Testis (tissue), 2 donors: ENCODE results near the gene PRXL2C.

ENCODE experiments used
- POLR2A ChIP-seq: fragments of 450-650 bp; IDR thresholded peaks from one replicate; pipeline ENCODE4 v1.6.1; 2017; ENCODE audit warnings: antibody characterized with exemption, mild to moderate bottlenecking, moderate library complexity
- TF ChIP-seq, protein P1 (sequence below), 3 experiments: fragments of 450-650 bp in 2 of 3; fragments of 200-600 bp in 1 of 3; sonication (generic) in 1 of 3; IDR thresholded peaks; one replicate each; pipeline ENCODE4 v1.5.1; 2016 to 2019; ENCODE audit warnings: antibody characterized with exemption in 3 of 3, mild to moderate bottlenecking in 2 of 3, moderate library complexity in 1 of 3

DNA sequence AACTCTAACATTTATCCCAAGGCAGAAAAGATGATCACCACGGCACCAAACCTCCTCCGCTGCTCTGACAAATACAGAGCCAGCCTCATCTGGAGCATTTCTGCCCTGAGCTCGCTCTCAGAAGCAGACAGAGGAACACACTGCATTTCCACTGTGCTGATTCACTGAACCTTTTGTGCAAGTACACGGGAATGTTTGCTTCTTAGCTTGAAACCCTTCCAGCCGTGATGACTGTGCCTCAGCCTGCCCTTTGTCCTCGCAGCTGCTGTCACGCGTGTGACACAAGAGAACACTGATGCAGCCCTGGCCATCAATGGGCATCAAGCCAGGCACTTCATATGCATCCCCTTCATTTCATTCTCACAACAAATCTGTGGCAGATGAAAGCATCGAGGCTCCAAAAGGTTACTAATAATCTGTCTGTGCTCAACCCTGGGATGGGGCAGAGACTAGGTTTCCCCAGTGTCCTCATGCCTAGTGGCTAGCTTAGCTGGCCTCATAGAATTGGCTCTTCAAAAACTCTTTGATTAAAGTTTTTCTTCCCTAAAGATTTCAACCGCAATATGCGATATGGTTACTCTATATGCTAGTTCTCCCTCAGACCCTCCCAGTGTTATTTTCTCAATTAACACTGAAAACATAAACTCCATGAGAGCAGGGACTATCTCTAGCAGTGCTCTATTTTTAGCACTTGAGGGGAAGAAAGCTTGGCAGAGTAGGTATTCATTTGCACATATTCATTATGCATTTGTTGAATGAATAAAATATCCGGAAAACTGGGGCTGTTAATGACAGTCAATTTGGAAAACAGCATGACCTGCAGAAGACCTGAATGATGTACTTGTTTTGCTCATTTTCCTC lies 42.8 kb downstream of the PRXL2C start:
- no peak for TF ChIP-seq POLR2A
- TF ChIP-seq, protein P1, sequence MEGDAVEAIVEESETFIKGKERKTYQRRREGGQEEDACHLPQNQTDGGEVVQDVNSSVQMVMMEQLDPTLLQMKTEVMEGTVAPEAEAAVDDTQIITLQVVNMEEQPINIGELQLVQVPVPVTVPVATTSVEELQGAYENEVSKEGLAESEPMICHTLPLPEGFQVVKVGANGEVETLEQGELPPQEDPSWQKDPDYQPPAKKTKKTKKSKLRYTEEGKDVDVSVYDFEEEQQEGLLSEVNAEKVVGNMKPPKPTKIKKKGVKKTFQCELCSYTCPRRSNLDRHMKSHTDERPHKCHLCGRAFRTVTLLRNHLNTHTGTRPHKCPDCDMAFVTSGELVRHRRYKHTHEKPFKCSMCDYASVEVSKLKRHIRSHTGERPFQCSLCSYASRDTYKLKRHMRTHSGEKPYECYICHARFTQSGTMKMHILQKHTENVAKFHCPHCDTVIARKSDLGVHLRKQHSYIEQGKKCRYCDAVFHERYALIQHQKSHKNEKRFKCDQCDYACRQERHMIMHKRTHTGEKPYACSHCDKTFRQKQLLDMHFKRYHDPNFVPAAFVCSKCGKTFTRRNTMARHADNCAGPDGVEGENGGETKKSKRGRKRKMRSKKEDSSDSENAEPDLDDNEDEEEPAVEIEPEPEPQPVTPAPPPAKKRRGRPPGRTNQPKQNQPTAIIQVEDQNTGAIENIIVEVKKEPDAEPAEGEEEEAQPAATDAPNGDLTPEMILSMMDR (IDR thresholded peaks at IDR 0.05): no peak
